ENCODE results near the gene S100A9.
A peak's percentile ranks its signal among the peaks of the same experiment; 100 is the strongest.
"Not testable (repeated sequence)": the region's sequence is repeated elsewhere in the genome, so short reads cannot be mapped to it uniquely, and the experiment has no call there.

S100A9 gene

DNA sequence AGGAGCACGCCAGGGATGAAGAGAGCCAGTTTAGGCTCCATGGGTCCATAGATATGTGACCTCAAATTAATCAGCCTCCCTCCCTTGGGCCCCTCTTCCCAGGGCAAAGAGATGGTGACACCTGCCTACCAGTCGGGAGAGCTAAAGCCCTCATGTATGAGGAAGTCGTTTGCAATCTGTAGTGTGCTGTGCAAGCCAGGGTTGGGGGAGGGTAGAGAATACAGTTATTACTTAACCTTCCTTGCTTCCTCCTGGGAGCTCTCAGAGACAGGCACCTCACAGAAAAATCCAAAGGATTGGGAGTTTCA, 13.0 kb upstream of the S100A9 start:
- no peak for DNase-seq (ENCODE audit: low read depth, low spot score)

DNA sequence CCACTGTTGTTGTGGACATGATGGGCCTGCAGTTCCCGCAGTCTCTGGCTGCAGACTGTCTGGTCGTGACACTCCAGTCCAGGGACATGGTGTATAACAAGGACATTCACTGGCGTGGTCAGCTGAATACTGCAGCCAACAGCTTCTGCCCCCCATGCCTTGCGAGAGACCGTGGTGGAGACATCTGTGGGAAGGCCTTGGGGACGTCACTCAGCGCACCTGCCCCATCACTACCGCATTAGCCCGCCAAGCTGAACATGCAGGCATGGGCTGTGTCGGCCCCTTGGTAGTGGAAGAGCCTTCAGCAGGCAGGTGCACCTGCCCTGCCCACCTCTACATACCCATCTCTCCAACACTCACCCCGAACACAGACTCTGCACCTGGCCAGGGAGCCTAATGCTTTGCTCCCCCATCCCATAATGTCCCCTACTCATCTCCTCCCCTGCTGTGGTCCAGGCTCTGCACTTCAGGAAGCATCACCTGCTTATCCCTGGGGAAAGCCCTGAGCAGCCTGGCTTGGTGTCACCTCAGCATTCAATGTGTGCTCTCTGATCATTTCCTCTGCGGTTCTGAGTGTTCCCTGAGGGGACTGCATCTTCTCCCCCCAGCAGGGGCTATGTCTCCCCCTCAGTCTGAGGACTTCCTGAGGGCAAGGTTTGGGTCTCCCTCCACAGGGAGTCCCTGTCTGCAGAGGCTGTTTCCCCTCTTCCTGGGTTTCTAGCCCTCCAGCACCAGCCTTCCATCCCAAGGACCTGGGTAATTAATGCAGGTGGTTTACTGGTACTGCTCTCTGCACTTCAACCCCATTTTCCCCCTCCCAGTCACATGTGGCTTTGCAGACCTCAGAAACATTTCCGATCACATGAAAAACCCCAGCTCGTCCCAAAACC, 12.2 kb upstream of the S100A9 start:
- DNase-seq (ENCODE audit: low read depth, low spot score): no peak

DNA sequence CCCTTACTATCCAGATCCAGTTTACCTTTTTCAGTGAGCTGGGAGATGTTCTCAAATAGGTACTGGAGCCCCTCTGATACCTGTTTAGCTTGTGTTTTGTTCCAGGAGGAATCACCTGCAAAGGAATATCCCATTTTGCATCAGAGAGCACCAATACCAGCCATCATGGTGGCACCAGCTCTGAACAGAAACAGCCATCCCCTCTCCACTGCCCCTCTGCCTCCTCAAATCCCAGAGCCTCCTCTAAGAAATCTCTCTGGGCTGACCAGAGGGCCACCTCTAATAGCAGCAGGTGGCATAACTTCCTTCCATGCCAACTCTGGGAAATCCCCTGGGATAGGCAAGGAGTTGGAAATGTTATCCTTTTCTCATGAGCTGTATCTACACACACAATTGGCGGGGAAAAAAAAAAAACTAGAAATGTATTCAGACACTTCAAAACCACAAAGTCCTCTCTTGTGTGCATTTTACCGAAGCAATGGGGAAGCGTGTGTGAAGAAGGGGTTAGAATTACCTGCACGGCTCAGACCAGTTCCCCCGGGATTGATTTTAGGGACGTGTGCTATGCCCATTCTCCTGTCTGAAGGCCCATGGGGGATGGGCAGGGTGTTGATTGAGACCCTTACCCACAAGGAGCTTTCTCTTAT, 11.5 kb upstream of the S100A9 start:
- no peak for DNase-seq (ENCODE audit: low read depth, low spot score)

DNA sequence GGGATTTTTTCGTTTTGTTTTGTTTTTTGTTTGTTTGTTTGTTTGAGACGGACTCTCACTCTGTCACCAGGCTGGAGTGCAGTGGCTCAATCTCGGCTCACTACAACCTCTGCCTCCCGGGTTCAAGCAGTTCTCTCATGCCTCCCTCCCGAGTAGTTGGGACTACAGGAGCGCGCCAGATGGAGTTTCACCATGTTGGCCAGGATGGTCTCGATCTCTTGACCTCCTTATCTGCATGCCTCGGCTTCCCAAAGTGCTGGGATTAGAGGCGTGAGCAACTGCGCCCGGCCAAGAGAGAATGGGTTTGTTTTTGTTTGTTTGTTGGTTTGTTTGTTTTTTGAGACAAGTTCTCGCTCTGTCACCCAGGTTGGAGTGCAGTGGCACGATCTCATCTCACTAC, 10.6 kb upstream of the S100A9 start:
- not testable (repeated sequence) for DNase-seq (ENCODE audit: low read depth, low spot score)

DNA sequence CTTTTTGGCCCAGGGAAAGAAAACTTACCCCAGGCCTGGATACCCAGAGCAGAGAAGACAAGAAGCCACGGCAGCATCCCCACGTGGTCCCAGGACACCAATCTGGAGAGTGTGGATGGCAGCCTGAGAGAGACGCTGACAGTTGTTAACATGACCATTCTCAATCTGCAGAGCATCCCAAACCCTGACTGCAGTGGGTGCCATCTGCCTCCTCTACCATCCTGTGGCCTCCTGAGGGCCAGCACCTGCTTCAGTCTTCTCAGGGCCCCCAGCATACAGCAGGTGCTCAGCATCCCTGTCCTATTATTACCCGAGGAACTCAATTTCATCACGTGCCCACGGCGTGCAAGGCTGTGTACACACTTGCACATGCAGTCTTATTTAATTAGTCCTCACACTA, 9.8 kb upstream of the S100A9 start:
- DNase-seq (ENCODE audit: low read depth, low spot score): no peak

DNA sequence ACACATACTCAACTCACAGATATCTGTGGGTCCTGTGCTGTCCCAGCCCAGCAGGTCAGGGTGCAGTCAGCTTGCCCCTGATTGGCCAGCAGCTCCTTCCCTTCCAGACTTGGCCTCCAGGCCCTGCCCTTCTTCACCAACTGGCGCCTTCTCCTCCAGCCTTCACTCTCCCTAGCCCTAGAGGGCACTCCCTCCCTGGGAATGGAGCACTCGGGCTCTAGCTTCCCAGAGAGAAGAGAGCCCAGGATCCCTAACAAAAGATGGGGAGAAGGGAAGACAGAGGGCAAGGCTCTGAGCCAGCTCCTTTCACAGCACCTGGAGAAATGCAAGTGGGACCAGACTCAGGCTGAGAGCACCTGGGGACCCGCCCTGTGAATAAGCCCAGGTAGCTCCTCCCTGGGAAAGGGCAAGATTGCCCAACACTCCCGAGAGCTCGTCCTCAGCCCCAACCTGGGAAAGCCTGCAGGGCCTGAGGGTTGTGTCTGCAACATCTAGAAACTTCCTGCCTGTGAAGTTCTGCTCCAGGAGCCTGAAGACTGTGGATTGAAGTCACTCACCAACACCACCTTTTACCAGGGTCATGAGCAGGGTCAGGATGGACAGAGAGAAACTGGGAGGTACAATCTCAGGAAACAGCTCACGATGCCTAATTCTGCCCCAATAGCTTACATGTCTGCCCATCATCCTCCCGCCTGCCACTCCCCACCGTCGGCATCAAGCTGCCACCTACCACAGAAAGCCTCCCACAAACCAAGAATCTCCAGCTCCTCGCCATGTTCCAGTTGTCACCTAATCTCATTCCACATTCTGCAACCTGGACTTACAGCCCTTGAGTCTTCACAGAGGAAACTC, 8.9 kb upstream of the S100A9 start, which contains the start of gene PGLYRP4:
PGLYRP4 (minus strand) TSS at position 331 of the 852 bp plus-strand sequence. CDS start 909 bp downstream, outside the sequence.
- no peak for DNase-seq (ENCODE audit: low read depth, low spot score)

DNA sequence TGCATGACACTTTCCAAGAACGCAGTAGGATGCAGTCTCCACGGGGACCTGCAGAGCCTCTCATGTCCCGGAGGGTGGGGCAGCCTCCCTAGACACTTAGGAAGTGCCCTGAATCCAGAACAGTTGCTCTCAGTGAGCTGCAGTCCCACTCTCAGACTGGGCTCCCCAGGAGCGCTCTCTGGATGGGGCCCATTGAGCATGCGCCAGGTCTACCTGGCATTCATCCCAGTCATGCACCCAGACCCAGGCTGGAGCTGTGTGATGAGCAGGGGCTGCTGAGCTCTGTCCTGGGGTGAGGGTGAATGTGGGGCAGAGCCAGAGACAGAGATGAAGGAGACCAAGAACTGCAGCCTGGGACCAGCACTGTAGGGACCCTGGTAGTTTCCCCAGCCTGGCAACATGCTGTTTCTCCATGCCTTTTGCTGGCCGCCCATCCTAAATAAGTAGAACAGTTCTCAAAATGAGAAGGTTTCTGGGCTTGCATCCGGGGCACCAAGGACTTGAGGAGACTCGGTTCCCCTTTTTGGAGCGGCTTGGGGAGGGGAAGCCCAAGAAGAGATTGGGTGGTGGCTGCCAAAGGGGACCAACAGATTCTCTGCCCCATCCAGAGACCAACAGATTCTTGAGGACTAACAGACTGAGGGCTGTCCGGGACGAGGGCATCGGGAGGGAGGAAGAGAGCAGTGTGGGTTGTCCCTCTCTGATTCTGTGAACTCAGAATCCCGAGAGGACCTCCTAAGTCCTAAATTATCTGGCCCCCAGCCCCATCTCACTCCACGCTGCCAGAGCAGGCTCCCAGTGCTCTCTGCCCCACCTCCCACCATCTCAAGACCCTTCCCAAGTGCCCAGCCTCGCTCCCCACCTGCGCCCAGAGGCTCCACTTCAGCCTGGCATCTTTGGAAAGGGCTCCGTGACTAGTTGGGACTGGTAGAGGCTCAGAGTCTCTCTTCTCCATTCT, 8.0 kb upstream of the S100A9 start:
- no peak for DNase-seq (ENCODE audit: low read depth, low spot score)

DNA sequence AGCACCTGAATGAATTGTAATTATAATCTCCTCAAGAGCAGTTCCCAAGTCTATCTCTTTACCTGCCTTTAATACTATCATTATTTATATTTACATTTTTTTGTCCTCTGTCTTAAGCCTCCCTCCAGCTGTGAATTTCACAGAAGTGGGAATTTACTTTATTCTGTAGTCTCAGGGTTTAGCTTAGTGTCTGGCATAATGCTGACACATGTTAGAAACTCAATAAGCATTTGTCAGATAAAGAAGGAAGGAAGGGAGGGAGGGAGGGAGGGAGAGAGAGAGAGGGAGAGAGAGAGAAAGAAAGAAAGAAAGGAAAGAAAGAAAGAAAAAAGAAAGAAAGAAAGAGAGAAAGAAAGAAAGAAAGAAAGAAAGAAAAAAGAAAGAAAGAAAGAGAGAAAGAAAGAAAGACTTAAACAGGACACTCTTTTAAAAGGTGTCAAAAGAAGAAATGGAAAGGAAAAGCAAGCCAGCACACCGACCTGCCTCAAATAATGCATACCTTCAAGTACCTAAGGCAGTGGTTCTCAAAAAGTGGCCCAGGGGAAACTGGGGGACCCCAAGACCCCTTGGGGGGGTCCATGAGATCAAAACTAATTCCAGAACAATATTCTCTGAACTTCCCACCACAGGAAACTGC, 7.2 kb upstream of the S100A9 start:
- no peak for DNase-seq (ENCODE audit: low read depth, low spot score)

DNA sequence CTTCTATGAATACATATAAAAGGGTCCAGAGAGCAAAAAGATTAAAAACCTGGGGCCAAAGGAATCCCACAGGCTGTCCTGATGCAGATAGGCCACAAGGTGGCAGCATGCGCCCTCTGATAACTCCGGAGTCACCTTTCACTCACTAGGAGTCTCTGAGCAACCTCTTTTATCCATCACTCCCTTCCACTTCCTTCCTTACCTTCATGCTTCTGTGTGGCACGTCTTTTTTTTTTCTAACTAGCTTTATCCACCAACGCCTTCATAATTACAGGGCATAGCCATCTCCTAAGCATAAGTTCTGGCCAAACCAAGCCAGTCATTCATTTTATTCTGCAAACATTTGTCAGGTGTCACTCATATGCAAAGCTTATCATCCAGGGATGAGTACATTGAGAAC, 5.1 kb upstream of the S100A9 start:
- DNase-seq (ENCODE audit: low read depth, low spot score): no peak

DNA sequence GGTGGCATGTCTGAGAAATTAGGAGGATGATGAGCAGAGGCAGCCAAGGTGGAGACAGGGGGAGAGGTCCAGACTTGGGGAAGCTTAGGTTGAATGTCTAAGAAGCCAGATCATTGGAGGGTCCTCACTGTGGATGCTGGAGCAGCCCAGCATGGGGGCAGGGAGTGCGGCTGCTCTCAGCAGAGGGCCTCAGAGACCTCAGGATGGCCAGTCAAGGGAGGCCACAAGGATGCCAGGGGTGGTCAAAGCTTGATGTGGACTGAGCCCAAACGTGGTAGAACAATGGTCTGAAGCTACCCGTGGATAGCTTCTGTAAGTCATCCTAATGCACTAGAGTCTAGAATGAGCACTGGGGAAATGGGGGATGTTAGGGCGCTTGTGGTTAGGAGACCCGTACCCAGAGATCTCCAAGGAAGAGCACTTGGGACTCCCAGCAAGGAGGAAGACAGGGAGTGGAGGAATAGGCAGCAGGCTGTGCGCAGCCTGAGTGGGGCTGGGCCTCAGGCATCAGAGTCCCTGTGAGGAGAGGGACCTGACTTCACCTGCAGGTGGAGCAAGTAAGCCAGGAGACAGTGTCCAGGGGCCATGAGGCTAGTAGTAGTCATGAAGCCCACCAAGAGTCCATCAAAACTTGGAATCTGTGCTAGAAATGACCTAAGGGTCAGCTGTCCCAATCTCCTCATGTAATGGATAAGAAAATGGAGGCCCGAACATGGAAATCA, 4.3 kb upstream of the S100A9 start:
- peak; percentile 40 for DNase-seq (ENCODE audit: low read depth, low spot score)

DNA sequence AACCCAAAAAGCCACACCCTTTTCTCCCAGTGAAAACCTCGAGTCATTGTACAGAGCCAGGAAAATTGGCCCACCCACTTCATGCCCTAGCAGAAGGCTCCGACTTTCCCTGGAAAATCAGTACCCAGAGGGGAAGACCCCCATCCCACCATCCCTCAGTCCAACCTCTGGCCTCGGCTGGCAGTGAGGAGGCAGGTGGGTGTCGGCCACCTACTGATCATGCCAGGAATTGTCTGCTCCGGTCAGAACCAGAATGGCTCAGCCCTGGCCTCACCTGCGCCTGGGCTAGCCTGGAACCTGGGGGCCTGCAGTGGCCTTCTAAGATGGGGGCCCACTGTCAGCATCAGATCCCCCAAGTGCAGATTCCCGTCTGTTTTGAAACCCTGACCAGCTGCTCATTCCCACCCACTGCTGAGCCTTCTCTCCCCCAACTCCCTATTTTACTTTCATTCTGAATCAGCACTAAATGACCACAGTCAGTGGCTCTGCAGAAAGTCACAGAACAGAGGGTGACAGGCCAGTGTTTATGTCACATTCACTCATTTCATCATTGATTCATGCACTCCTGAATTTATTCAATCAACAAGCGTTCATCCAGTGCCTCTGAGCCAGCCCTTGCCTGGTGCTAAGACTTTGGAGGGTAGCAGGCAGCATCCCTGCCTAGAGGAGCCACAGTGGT, 3.0 kb upstream of the S100A9 start:
- no peak for DNase-seq (ENCODE audit: low read depth, low spot score)

DNA sequence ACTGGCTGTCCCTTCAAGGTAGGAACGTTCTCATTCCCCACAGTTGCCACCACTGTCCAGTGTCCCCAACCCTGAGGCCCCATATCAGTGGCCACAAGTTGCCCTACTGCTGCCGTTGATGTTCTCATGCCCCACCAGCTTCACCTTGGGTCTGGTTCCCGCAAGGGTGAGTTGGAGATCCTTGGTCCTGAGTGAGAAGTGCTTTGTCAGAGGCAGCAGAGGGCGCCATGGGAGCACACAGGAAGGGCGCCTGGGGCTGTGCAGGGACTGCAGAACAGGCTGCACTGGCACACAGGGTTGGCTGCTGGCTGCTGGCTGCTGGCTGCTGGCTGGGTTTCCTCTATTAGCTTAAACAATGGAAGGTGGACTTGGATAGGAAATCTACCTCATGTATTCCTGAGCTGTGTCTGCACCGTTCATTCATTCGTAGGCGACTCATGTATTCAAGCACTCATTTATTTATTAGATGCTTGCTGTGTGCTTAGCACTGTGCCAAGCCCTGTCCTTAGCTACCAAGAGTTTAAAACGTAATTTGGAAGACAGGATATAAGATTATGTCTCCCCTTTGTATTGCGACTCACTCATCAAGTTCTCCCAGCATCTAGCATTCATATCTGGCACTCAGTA, 2.1 kb upstream of the S100A9 start:
- DNase-seq (ENCODE audit: low read depth, low spot score): peak; percentile 52

DNA sequence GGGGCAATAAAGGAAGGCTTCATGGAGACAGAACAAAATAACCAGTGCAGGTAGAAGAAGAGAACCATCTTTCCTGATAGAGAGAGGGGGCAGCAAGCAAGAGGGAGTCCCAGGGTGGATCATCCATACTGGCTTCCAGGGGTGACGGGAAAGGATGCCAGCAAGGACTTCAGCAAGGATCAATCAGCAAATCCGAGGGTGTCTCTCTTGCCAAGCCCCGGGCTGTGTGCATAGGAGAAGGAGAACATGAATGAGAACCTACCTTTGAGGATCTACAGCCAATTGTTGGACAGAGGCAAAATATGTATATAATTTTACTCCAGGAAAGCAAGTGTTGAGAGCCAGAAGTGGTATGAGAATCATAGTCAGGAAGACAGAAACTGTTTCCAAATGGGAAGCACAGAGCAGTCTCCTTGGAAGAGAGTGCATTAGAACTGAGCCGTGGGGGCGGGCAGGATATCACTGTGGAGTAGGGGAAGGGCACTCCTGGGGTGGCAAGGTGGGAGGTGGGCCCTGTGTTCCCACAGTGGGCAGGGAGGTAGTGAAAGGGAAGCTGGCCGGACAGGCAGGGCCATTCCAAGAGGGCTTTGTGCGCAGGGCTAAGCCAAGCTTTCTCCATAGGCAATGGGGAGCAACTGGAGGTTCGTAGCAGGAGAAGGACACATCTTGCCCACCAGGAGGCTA, 1.1 kb upstream of the S100A9 start:
- DNase-seq (ENCODE audit: low read depth, low spot score): no peak

DNA sequence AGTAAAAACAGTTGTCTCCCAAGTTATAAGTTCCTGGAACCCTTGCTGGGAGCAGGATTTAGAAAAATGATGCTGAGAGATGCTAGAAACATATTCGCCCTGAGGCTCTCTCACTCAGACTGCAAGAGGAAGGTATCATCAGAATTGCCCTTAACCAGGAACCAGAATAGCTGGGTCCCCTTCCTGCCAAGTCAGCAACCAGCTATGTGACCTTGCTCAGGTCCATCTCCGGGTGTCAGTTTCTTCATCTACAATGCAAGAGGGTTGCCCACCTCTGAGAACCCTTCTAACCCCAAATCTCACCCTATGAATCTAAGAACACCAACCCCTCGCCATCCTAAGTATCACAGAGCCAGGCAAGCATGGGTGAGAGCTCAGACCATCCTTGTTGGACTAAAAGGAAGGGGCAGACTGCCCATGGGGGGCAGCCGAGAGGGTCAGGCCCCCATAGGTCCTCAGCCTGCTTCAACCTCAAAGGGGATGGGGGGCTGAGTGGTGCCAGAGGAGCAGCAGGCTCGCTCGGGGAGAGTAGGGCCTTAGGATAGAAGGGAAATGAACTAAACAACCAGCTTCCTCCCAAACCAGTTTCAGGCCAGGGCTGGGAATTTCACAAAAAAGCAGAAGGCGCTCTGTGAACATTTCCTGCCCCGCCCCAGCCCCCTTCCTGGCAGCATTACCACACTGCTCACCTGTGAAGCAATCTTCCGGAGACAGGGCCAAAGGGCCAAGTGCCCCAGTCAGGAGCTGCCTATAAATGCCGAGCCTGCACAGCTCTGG, 390 bp upstream of the S100A9 start:
- DNase-seq (ENCODE audit: low read depth, low spot score): no peak

DNA sequence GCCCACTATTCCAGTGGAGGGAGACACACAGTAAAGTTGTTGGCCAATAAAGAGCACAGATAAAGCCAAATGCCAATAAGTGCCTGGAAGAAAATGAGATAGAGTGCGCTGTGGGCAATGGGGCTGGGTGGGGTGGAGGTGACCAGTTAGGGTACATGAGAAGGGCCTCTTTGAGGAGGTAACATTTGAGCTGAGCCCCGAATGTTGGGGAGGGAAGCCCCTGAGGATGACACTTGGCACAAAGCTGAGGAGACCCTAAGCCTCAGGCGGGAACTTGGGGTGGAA, 979 bp downstream of the S100A9 start:
- DNase-seq (ENCODE audit: low read depth, low spot score): no peak

DNA sequence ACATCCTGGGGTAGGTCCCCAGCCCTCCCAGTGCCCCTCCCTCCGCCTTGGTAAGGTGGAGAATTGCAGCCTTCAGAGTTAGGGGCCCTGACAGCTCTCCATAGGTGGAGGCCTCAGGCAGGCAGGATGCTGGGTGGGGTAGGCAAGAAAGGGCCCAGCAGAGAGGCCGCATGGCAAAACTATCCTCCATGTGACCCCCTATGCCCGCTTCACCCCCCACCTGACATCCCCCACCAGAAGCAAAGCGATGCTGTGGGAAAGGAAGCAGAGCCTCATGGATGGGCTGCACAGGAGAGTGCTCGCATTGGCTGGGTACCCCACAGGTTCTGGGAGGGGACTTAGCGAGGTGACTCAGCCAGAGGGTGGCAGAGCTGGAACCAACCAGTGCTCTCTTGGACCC, 1.6 kb downstream of the S100A9 start:
- DNase-seq (ENCODE audit: low read depth, low spot score): no peak

DNA sequence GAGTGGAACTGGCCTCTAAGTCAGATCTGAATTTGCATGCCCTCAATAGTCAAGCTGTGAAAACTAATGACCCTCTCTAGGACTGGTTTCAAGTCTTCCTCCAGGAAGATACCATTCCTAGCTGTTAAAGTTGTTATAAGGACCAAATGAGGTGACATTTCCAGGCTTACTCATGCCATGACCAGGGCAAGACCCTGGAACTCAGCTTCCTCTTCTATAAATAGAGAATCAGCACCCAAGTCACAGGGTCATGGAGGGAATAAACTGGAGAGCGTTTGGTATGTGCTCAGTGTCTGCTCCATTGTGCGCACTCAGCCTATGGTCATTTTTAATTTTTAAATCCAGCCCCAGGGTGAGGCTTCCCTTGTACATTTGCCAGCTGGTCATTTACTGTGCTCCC, 2.5 kb downstream of the S100A9 start:
- DNase-seq (ENCODE audit: low read depth, low spot score): no peak

Data from iPS DF 19.7 (cell line).